SK-MEL-5 (cell line): ENCODE measurements around the gene SERPINA9. TPM values are rescaled to one million over a fixed set of nuclear protein-coding genes. Genes with fewer than 3 reads are reported as not detected.
A peak's percentile ranks its signal among the peaks of the same experiment; 100 is the strongest.
"Not testable (repeated sequence)": the region's sequence is repeated elsewhere in the genome, so short reads cannot be mapped to it uniquely, and the experiment has no call there.

ENCODE experiments used
- DNase-seq: peaks from one replicate; pipeline ENCODE4 v3.0.0-alpha.2; 2016; ENCODE audit warnings: low read depth, low spot score
- in situ Hi-C: cut with HindIII; loops from 2 replicates; pipeline ENCODE4 v1.10.0; 2016; ENCODE audit warnings: low sequenced_read_pairs, high pct_unique_total_duplicates, low pct_unique_long_range_greater_than_20kb
- total RNA-seq: library from RNA; depleted of rRNA; stranded (reverse); fragments of >200 nt; shearing (Covaris generic); gene quantifications from 2 replicates; pipeline ENCODE4 v1.2.3, GENCODE V29; 2014

Gene SERPINA9
- total RNA-seq, 1 experiment from 2014 or later = not detected

DNA sequence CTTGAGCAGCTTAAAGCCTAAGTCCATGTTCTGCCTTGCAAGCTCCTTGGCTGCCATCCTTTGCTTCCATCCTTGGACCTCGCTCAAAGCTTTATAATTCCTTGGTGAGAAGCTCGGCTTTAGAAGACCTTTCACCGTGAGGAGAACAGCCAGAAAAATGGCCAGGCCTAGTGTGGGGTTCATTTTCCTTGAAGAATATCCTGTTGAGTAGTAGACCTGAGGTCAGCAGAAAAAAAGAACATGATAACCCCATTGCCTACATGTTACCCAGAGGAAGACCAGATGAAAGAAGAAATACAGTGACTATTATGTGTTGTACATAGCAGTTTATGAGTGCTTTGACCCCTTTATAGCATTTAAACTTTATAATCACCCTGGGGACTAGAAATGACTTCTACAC is 22.2 kb upstream of the SERPINA9 start:
- in situ Hi-C loops = no loop called here

DNA sequence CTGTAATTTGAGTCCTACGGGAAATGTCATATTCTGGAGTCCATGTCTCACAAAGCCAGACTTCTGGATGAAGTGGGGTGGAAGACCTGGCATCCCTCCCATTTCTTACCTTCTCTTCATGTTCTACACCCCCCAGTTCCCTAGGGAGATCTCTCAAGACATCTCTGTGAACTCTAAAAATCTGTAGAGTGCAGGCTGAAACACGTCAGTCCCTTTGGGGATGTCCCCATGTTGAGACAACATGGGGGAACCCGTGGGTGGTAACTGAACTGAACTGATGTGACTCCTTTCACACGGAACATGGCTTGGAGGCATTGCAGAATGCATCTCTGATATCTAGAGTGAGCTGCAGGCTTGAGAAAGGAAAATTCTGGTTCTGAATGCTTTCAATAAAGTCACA is 18.1 kb upstream of the SERPINA9 start:
- in situ Hi-C loops = no loop called here
- no peak for DNase-seq

More for the DNA sequence above, 22.2 kb upstream of the SERPINA9 start:
- no peak for DNase-seq

DNA sequence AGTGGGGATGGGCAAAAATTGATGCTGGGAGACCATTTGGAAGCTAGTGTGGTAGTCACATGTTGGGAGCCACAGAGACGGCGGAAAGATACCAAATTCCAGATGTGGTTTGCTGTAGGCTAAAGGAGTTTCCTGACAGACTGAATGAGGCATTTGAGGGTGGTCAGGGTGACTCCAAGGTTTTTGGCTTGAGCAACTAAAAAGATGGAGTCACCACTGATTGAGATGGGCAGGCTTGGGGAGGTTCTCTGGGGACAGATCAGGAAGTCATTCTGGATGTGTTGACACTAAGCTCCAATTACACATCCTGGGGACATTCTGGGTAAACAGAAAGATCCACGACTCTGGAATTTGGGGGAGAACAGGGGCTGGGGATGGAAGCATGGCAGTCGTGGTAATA is 15.5 kb upstream of the SERPINA9 start:
- in situ Hi-C loops = no loop called here

DNA sequence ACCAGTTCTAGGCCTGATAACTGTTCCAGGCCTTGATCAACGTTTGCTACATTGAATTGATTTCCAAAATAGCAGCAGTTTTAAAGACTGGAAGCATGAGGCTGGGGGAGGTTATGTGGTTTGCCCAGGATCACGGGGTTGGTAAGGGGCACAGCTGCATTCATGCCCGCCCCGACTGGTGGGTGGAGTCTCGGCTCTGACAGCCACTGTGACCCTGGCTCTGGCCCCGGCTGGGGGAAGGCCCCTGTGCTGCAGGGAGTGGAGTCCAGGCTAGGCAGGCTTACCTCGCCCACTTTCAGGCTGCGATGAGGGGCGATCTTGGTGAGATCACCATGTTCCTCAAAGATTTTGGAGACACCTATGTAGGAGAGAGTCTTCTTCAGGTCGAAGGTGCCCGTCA is 13.3 kb upstream of the SERPINA9 start:
- in situ Hi-C loops = no loop called here
- DNase-seq = no peak

More for the DNA sequence above, 15.5 kb upstream of the SERPINA9 start:
- DNase-seq = no peak

DNA sequence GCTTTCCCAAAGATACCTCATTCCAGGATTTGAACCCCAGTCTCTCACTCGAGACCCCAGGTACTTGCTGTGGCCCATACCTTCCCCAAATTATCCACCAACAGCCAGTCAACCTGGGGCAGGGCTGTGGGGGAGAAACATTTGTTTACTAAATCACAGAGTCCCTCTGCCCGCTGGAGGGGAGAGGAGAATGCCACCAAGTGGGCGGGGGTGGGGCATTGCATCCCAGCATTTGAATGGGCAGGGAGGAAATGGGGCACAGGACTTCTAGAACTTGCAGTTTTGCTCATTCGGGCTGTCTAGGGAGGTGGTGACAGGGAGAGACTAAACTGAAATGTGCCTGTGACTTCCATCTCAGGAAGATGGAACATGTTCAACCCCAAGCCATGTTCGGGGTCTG is 10.9 kb upstream of the SERPINA9 start:
- in situ Hi-C loops = no loop called here
- DNase-seq = no peak

DNA sequence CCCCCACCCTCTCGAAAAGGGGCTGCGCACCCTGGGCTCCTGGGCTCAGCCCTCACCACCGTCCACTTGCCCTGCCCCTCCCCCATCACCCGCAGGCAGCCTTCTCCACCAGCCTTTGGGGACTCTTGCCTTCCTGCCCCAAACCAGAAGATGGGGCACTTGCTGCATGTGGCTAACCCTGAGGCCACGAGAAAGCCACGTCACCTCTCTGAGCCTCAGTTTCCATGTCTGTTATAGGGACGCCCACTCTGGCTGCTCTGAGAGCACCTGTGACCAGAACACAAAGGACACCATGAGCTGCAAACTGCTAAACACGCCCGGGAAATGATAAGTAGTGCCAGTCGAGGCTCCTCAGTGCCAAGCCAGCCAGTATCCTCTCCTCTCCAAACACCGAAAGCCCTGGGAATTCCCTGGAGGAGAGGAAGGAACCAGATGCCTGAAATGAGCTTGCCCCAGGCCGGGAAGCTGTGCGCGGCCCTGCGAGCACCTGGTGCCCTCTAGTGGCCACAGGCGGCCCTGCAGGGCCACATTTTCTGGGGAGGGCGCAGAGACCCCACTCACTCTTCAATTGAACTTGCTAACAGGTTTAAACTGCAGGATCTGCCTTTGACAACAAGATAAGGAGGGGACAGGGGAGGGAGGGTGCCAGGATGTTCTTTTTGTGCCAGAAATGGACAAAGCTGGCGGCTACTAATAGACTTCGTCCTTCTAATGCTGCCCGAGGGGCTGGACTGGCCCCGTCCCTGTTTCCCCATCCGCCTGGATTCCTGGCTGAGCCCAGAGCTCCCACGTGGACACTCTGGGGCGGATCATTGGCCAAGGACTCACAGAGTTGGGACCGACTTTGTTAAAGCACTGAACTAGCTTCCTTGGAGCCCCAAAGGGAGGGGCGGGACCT is 10.2 kb upstream of the SERPINA9 start:
- peak; percentile 71 for DNase-seq
- in situ Hi-C loops = no loop called here

DNA sequence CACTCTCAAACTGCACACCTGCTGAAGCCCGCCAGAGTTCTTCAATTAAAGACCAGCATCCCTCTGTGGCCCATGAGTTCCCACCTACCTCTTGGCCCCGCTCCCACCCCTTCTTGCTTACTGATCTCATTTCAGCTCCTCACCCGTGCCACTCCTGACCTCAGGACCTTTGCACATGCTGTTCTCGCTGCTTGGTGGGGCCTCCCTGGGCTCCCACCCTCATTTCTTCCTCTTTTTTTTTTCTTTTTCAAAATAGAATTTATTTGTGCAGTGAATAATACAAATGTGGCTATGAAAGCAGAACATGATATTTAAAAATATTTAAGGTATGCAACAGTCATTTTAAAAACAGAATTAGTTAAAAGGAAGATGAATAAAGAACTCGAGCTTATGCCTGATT is 8.5 kb upstream of the SERPINA9 start:
- no peak for DNase-seq
- in situ Hi-C loops = no loop called here

DNA sequence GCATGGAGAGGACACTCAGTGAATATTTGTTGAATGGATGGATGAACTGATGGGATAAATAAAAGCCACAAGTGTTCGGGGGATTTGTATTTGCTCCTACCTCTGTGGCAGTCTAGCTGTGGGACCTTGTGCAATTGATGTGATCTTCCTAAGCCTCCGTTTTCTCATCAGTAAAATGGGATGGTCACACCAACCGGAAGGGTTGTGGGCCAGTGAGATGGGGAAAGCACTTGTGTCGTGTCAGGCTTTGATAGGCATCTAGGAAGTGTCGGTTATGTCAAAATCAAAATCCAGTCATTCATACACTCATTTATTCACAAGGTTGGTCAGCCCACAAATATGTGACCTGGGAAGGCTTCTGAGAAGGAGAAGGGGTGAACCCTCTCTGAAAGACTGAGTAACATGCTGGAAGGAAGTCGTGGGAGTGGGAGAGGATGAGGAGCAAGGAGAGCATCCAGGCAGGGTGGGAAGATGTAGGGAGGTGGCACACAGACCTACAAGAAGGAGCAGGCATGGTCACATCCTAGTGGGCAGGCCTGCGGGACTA is 7.8 kb upstream of the SERPINA9 start:
- in situ Hi-C loops = no loop called here
- no peak for DNase-seq

DNA sequence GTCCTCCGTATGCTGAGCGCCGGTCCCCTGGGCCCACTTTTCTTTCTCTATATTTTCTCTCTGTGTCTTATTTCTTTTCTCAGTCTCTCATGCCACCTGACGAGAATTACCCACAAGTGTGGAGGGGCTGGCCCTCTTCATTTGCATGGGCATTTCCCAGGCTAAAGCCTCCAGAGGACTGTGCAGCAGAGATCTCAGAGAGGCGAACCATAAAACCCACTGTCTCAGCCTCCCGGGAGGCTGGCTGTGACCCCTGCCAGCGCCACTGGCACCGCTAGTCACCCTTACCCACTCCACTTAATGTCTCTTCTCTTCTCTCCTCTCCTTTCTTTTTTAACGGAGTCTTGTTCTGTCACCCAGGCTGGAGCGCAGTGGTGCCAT is 7.1 kb upstream of the SERPINA9 start:
- in situ Hi-C loops = no loop called here

DNA sequence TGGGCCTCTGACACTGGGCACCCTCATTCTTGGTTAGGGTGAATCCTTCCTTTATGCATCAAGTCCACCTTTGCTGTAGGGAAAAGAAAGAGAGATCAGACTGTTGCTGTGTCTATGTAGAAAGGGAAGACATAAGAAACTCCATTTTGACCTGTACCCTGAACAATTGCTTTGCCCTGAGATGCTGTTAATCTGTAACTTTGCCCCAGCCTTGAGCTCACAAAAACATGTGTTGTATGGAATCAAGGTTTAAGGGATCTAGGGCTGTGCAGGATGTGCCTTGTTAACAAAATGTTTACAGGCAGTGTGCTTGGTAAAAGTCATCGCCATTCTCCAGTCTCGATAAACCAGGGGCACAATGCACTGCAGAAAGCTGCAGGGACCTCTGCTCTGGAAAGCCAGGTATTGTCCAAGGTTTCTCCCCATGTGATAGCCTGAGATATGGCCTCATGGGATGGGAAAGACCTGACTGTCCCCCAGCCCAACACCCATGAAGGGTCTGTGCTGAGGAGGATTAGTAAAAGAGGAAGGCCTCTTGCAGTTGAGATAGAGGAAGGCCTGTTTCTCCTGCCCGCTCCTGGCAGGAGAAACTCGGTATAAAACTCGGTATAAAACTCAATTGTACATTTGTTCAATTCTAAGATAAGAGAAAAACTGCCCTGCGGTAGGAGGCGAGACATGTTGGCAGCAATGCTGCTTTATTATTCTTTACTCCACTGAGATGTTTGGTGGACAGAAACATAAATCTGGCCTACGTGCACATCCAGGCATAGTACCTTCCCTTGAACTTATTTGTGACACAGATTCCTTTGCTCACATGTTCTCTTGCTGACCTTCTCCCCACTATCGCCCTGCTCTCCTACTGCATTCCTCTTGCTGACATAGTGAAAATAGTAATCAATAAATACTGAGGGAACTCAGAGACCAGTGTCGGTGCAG is 6.4 kb upstream of the SERPINA9 start:
- in situ Hi-C loops, DNase-seq: not testable (repeated sequence)

More for the DNA sequence above, 7.1 kb upstream of the SERPINA9 start:
- no peak for DNase-seq

DNA sequence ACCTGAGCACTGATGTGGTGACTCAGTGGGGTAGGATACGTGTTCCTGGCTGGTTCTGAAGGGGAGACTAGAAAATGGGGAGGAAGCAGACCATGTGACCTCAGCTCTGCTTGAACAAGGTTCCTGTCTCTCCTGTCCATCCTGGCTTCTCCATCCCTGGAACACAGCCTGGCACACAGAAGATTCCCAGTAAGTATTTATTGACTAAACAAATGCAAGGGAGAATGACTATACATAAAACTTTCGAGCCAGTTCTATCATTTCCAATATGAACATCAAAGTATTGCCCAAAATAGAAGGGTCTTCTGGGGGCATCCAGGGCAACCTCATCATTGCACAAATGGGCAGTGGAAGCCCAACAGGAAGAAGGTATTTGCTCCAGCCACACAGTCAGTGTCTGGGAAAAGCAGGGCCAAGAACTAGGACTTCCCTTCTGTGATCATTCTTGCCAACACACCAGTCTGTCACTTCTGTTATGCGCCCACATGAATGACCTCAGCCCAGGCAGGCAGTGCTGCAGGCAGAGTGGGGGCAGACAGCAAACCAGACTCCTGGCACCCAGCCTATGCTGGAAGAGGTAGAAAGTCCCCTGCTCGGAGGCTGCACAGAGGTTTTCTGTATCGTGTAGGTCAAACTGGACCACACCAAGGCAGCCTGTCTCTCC is 5.6 kb upstream of the SERPINA9 start:
- in situ Hi-C loops = no loop called here
- DNase-seq = no peak

DNA sequence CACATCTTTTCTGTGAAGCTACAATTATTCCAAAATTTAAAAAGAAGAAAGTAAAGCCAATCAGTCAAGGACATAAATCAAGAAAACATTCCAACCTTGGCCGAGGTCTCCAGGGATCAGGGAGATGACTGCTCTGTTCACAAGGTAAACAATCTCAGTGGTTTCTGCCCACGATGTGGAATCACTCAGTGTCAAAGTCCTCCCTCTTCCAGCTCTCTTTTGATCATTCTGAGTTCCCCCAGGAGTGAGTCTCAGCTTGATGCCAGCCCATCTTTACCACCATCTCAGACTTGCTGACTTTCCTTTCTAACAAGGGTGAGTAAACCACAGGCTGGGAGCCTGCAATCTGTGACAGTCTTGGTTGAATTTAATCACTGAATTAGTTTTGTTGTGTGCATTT is 4.8 kb upstream of the SERPINA9 start:
- no peak for DNase-seq
- in situ Hi-C loops = no loop called here

DNA sequence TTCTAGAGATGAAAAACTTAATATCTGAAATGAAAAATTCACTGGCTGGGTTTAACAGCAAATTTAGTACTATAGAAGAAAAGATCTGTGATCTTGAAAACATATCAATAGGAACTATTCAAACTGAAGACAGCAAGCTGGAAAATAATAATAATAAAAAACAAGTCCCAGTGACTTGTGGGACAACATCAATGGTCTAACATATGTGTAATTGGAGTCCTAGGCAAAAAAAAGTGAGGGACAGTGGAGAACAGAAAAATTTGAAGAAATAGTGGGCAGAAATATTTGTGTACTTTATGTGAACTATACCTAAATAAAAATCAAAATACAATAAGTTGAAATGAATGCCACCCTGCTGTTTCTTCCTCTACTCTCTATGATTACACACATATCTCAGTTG is 2.4 kb upstream of the SERPINA9 start:
- no peak for DNase-seq
- in situ Hi-C loops = no loop called here

DNA sequence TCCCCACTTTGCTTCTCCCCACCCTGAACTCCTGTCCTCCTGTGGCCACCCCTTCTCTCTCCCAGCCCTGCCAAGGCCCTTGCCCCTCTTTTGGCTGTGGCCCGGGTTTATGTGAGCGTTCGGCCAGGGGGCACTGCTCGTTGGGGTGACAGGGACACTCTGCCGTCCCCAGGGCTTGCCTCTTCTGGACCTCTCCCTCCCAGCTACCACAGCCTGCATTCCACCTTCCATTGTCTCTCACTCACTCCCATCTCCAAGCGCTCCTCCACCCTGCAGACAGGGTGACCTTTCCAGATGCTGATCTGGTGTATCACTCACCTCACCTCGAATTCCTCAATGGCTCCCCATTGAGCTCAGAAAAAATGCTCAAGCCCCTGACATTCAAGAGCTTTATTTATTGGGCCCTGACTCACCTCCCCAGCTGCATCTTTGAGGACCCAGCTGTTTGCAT is 1.4 kb downstream of the SERPINA9 start:
- DNase-seq = no peak
- in situ Hi-C loops = no loop called here

DNA sequence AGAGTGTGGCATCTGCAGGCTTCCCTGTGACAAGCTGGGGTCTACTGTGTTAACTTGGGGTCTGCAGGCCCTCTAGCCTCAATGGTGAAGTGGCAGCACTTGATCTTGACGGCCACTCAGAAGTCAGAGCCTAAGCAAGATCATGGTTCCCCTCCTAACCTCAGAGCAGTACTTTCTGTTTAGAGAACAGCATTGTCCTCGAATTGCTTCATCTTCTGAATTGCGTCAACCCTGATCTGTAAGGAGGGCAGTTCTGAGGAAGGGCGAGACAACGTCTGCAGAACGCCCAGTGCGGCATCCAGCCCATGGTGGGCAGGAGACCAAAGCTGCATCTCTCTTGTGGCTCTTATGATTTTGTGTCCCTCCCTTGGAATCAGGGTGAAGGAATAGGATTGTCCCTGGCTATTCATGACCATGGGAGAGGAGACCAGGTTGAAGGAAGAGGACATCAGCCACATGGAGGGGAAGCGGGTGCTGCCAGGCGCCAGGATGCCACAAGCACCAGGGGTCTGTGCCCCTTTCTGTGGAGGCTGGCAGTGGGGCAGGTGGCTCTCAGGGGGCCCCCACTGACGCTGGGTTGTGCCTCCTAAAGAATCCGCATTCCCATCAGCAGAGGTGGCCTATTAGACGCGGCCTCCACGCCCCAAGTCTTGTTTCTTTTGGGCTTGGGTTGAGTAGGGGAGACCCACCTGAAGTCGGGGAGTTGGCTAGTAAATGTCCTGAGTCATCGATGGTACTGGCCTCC is 2.2 kb downstream of the SERPINA9 start:
- no peak for DNase-seq
- in situ Hi-C loops = no loop called here

DNA sequence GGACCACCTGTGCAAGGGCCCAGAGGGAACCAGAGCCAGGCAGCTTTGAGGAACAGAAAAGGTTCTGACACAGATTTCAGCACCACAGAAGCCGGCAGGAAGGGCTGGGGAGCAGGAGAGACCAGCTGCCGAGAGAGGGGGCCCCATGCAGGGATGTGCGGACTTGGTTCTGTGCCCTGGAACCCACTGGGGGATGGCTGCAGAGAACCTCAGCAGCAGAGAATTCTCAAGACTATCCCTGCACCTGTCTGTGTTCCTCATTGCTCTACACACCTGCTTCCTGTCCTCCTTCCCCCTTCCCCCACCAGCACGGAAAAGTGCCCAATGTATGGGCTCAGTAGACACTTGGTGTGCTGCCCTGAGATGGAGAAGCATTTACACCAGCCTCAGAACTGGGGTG is 3.2 kb downstream of the SERPINA9 start:
- no peak for DNase-seq
- in situ Hi-C loops = no loop called here

DNA sequence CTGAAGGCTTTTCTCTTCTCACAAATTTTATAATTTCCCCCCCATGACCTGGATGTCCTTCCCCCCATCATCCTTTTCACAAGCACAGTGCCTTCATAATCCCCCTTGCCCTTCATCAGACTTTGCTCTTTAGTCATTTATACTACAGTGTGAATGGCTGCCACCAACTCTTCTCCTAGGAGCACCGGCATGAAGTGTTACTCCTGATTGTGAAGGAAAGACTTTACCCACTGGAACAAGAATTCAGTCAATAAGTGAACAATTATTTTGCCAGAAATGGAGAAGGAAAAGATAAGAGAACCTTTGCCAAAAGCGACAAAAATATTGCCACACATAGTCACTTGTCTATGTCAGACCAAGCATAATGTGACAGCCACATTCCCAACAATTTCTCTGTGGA is 5.0 kb downstream of the SERPINA9 start:
- DNase-seq = no peak
- in situ Hi-C loops = no loop called here
